AG04450 (cell line): Measurements from ENCODE around the gene ROBO1. TPM values are rescaled to one million over a fixed set of nuclear protein-coding genes. Genes with fewer than 3 reads are reported as not detected.

Source experiments
- CTCF ChIA-PET: fragments of 300-600, 350-600 bp; formaldehyde crosslinking; extraction: SDS; loops from one replicate; lab custom pipeline; 2022; ENCODE audit warnings: antibody characterized with exemption, inconsistent platforms; lab: Charles Lee
- POLR2A ChIA-PET: fragments of 350-600 bp; formaldehyde crosslinking; extraction: SDS; loops from one replicate; lab custom pipeline; 2021; ENCODE audit warnings: antibody characterized with exemption, inconsistent platforms; lab: Yijun Ruan, JAX
- DNase-seq: peaks from one replicate; pipeline ENCODE4 v3.0.0-alpha.2; 2011; ENCODE audit warnings: low read depth, low spot score
- H3K27ac ChIP-seq: one replicate; pipeline ENCODE4 v1.5.1; 2012; ENCODE audit warnings: low read depth, low read length, control low read depth
- H3K27me3 ChIP-seq: one replicate; pipeline ENCODE4 v1.6.0; 2012; ENCODE audit warnings: low read length; ENCODE audit not compliant: control insufficient read depth, insufficient read depth
- H3K4me3 ChIP-seq: 2 replicates; pipeline ENCODE4 v1.5.1; 2011; ENCODE audit warnings: mild to moderate bottlenecking, low read depth, low read length, control low read depth
- H3K9me3 ChIP-seq: 2 replicates; pipeline ENCODE4 v1.5.1; 2012; ENCODE audit warnings: low read length; ENCODE audit not compliant: control insufficient read depth, insufficient read depth
- polyA plus RNA-seq: library from polyadenylated mRNA; depleted of rRNA; stranded (reverse); fragments of >200 nt; gene quantifications from 2 replicates; pipeline ENCODE4 v1.2.3, GENCODE V29; 2011
- TF ChIP-seq, protein P1 (sequence below): IDR thresholded peaks from 2 replicates; pipeline ENCODE4 v1.5.1; 2011; ENCODE audit warnings: low read depth, low read length, control low read depth, inconsistent platforms

Gene ROBO1
- polyA plus RNA-seq, 1 experiment = 66.0 TPM

DNA sequence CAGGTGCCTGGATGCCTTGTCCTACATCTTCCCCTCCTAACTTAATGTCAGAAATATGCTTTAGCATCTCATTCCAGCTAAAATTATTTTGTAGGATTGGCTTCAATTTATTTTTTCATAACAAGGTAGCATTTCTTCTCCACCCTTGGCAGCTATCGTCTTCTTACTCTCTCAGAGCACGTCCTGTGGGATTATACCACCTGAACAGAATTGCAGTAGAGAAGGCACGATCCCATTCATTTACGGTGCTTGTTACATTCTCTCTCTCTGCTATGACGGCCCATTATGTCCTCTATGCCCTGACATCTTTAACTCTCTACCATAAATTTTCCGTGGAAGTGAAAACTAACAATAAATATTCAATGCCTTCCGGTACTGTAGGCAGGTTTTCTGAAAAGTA, 103.3 kb downstream of the ROBO1 start:
- Histone ChIP-seq H3K27ac (no peak overlapping the region), H3K27me3 (no peaks in the 10 kb centered on the region), H3K9me3 (no peaks in the 10 kb centered on the region), H3K4me3 (no peak overlapping the region)
- ChIA-PET CTCF (no interaction called here), POLR2A (no interaction called here)
- no peak for DNase-seq
- TF ChIP-seq, protein P1, sequence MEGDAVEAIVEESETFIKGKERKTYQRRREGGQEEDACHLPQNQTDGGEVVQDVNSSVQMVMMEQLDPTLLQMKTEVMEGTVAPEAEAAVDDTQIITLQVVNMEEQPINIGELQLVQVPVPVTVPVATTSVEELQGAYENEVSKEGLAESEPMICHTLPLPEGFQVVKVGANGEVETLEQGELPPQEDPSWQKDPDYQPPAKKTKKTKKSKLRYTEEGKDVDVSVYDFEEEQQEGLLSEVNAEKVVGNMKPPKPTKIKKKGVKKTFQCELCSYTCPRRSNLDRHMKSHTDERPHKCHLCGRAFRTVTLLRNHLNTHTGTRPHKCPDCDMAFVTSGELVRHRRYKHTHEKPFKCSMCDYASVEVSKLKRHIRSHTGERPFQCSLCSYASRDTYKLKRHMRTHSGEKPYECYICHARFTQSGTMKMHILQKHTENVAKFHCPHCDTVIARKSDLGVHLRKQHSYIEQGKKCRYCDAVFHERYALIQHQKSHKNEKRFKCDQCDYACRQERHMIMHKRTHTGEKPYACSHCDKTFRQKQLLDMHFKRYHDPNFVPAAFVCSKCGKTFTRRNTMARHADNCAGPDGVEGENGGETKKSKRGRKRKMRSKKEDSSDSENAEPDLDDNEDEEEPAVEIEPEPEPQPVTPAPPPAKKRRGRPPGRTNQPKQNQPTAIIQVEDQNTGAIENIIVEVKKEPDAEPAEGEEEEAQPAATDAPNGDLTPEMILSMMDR = no peak

DNA sequence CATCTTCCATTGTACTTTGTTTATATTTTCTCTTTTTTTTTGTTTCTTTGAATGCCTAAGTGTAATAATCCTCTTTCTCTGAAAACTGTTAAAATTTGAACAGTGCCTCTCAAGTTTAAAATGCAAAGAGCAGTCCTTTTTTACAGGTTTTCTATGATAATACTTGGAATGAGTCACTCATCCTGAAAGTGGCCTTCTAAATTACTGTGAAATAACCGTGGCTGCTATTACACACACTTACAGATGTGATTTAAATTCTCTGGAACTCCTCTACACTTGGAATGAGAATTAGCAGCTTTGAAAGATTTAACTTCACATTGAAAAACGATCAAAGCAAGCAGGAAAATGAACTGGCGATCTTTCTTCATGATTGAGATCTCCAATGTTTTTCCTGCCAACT, 105.9 kb downstream of the ROBO1 start:
- Histone ChIP-seq H3K27me3 (no peaks in the 10 kb centered on the region), H3K27ac (no peak overlapping the region), H3K9me3 (no peaks in the 10 kb centered on the region), H3K4me3 (no peak overlapping the region)
- POLR2A ChIA-PET = no interaction called here
- DNase-seq = no peak
- TF ChIP-seq, protein P1 = no peak
- CTCF ChIA-PET = no interaction called here

DNA sequence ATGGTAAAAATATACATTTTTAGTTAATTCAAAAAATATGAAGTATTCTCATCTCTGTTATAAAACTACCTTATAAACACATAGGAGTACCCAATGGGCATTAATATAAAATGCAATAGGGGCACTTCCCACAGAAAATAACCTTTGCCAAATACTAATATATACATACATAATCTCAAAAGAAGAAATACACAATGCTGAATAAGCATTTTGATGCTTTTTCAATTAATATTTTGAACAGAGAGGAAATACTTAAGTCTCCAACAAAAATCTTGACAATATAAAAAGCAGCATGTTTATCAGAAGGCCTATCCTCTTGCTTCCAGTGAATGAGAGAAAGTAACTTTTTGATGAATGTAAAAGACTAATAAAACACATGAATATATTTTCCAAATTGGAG, 110.7 kb downstream of the ROBO1 start:
- Histone ChIP-seq H3K4me3 (no peak overlapping the region), H3K27me3 (no peaks in the 10 kb centered on the region), H3K27ac (no peak overlapping the region), H3K9me3 (no peaks in the 10 kb centered on the region)
- ChIA-PET CTCF (no interaction called here), POLR2A (no interaction called here)
- no peak for DNase-seq
- TF ChIP-seq, protein P1 = no peak

DNA sequence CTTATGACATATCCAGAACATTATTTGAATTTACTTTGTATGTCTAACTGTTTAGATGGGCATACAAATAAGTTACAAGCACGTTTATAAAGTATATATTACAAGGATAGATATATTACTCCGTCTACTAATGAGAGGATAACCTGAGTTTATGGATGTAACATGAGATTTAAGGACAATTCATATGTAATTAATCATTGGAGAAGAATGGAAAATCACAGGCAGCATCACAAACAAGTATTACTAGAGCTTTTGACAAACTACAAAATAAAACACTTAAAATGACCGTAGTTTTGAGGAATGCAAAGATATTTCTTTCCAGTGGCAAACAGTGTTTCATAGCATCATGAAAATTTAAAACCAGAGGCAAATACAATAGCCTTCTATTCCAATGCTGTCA, 113.8 kb downstream of the ROBO1 start:
- TF ChIP-seq, protein P1 = no peak
- Histone ChIP-seq H3K4me3 (no peak overlapping the region), H3K9me3 (no peaks in the 10 kb centered on the region), H3K27ac (no peak overlapping the region), H3K27me3 (no peaks in the 10 kb centered on the region)
- CTCF ChIA-PET = no interaction called here
- POLR2A ChIA-PET = no interaction called here
- no peak for DNase-seq

DNA sequence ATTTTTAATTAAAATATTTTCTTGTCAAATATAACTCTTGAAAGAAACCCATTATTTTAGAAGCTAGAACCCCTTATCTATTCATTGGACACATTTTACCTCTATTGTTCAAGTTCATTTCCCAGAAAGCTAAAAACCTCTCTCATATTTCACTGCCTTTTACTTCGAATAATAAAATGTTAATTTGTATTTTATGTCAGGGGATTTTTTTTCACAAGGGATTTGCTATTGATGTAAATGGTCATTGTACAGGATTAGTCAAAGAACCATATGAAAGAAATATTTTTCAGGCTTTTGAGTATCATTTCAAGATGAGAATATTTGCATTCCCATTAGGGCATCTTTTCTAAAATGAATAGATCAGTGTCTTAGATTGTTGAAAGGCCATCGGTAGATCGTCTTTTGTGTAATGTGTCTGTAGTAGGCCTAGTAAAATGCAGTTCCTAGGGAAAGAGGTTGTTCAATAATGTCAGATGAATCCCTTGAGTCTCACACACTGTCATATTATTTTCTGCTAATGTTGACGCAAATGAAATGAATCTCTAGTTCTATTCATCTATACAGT, 114.5 kb downstream of the ROBO1 start:
- DNase-seq = no peak
- TF ChIP-seq, protein P1 = no peak
- Histone ChIP-seq H3K9me3 (no peaks in the 10 kb centered on the region), H3K4me3 (no peak overlapping the region), H3K27ac (no peak overlapping the region), H3K27me3 (no peaks in the 10 kb centered on the region)
- POLR2A ChIA-PET = no interaction called here
- CTCF ChIA-PET = no interaction called here
